K562 (cell line): ENCODE results near the gene SEC24A. TPM values are rescaled to one million over a fixed set of nuclear protein-coding genes. Genes with fewer than 3 reads are reported as not detected.
"Not testable (repeated sequence)": the region's sequence is repeated elsewhere in the genome, so short reads cannot be mapped to it uniquely, and the experiment has no call there.

Experiments used
- ATAC-seq: fragments of 200-7000 bp; cut with Tn5 transposase; 3 replicates; pipeline ENCODE4 v1.9.1; 2020; ENCODE audit warnings: moderate library complexity
- BruUV-seq: library from RNA; stranded (reverse); fragments of 400-500 nt; replicated peaks from 2 replicates; lab custom pipeline; 2021; lab: Mats Ljungman, UMichigan
- CTCF ChIA-PET: fragments of 300-600 bp; formaldehyde crosslinking; extraction: SDS; loops from one replicate; lab custom pipeline; 2021; ENCODE audit warnings: low intra/inter-chr PET ratio; lab: Yijun Ruan, JAX
- POLR2A ChIA-PET: fragments of 300-600, 350-650 bp; sonication (Branson Sonifier 250); formaldehyde crosslinking; extraction: SDS; loops from one replicate; lab custom pipeline; 2021; ENCODE audit warnings: antibody characterized with exemption, inconsistent platforms; lab: Yijun Ruan, JAX
- DNase-seq, 4 experiments: peaks; one replicate each; pipeline versions ENCODE4 v3.0.0 to v3.0.0-alpha.2; 2011 to 2018; ENCODE audit warnings: low spot score in 3 of 4, mixed read lengths in 3 of 4; ENCODE audit errors: extremely low read depth in 1 of 4
- FAIRE-seq: peaks from 2 replicates; lab custom pipeline; 2011; peaks lifted over from hg19 to GRCh38; lab: Jason Lieb, UNC
- H2AFZ ChIP-seq: 2 replicates; pipeline ENCODE4 v1.6.0; 2011; ENCODE audit warnings: low read depth, low read length, control low read depth, inconsistent platforms
- H3K27ac ChIP-seq: fragments of 200-600 bp; 3 replicates; pipeline ENCODE4 v1.8.0; 2011; ENCODE audit warnings: low read depth, mild to moderate bottlenecking, control low read depth, inconsistent platforms, low read length, moderate library complexity, mixed read lengths; ENCODE audit errors: extremely low read depth
- H3K27me3 ChIP-seq, 2 experiments: fragments of 300-600 bp in 1 of 2; 2 replicates in 1 of 2; 3 replicates in 1 of 2; pipeline versions ENCODE4 v1.6.0 to v1.8.0; 2011; ENCODE audit warnings: inconsistent platforms in 2 of 2, low read length in 2 of 2, mild to moderate bottlenecking in 1 of 2, mixed read lengths in 1 of 2, moderate library complexity in 1 of 2; ENCODE audit not compliant: control insufficient read depth in 2 of 2, insufficient read depth in 2 of 2
- H3K36me3 ChIP-seq: fragments of 300-600 bp; 3 replicates; pipeline ENCODE4 v1.8.0; 2011; ENCODE audit warnings: mild to moderate bottlenecking, low read length, inconsistent platforms; ENCODE audit not compliant: control insufficient read depth, insufficient read depth
- H3K4me1 ChIP-seq, 2 experiments: fragments of 200-600 bp in 1 of 2; replicated peaks in 1 of 2; 2 replicates in 1 of 2; 3 replicates in 1 of 2; pipeline versions ENCODE4 v1.5.1 to v1.8.0; 2011; ENCODE audit warnings: inconsistent platforms in 2 of 2, low read length in 2 of 2, mild to moderate bottlenecking in 1 of 2, mixed read lengths in 1 of 2, moderate library complexity in 1 of 2; ENCODE audit not compliant: control insufficient read depth in 2 of 2, insufficient read depth in 2 of 2
- H3K4me2 ChIP-seq: 2 replicates; pipeline ENCODE4 v1.6.1; 2011; ENCODE audit warnings: low read length, control low read depth, inconsistent platforms, mixed read lengths; ENCODE audit not compliant: insufficient read depth
- H3K4me3 ChIP-seq: fragments of 200-600 bp; sonication (generic), shearing (Covaris generic); 2 replicates; pipeline ENCODE4 v1.5.1; 2016; ENCODE audit warnings: control low read depth, inconsistent platforms
- H3K79me2 ChIP-seq: fragments of 200-600 bp; 3 replicates; pipeline ENCODE4 v1.8.0; 2011; ENCODE audit warnings: low read length, inconsistent platforms; ENCODE audit not compliant: control insufficient read depth, insufficient read depth
- H3K9ac ChIP-seq, 2 experiments: 2 replicates each; pipeline versions ENCODE4 v1.6.0 to v1.6.1; 2011; ENCODE audit warnings: low read depth in 2 of 2, low read length in 2 of 2, control low read depth in 1 of 2, inconsistent platforms in 1 of 2, mild to moderate bottlenecking in 1 of 2, mixed read lengths in 1 of 2; ENCODE audit not compliant: insufficient read depth in 1 of 2
- H3K9me1 ChIP-seq: one replicate; pipeline ENCODE4 v1.6.0; 2011; ENCODE audit warnings: inconsistent platforms, mild to moderate bottlenecking, low read length, moderate library complexity; ENCODE audit not compliant: control insufficient read depth, insufficient read depth
- H3K9me3 ChIP-seq: replicated peaks from 2 replicates; pipeline ENCODE4 v1.5.1; 2011; ENCODE audit warnings: low read depth, low read length, inconsistent platforms; ENCODE audit not compliant: control insufficient read depth, insufficient read depth
- H4K20me1 ChIP-seq: replicated peaks from 2 replicates; pipeline ENCODE4 v1.6.1; 2011; ENCODE audit warnings: low read length, inconsistent platforms, mixed read lengths; ENCODE audit not compliant: control insufficient read depth, insufficient read depth
- CEBPB ChIP-seq: fragments of 450-650 bp; IDR thresholded peaks from 2 replicates; pipeline ENCODE4 v1.6.1; 2016; ENCODE audit warnings: missing genetic modification characterization, missing compliant biosample characterization
- FOXK1 ChIP-seq: sonication (generic); formaldehyde crosslinking; IDR thresholded peaks from 2 replicates; pipeline ENCODE4 v1.8.0; 2022; ENCODE audit warnings: missing genetic modification reagents, mild to moderate bottlenecking, borderline replicate concordance
- GATAD2A ChIP-seq: fragments of 450-650 bp; IDR thresholded peaks from 2 replicates; pipeline ENCODE4 v1.6.1; 2017
- SIN3B ChIP-seq: fragments of 450-650 bp; IDR thresholded peaks from 2 replicates; pipeline ENCODE4 v1.6.1; 2017; ENCODE audit warnings: low read depth, mild to moderate bottlenecking, moderate library complexity
- WGBS: fragments of 100-300 bp; shearing (Covaris generic); methylation state at CpG from one replicate; pipeline ENCODE4 v1.1.6; 2016; ENCODE audit warnings: low coverage, mixed read lengths; ENCODE audit not compliant: insufficient coverage; ENCODE audit errors: missing lambda C conversion rate; 5-methylcytosine and 5-hydroxymethylcytosine counted together
- in situ Hi-C: fragments of 300-500 bp; cut with MboI; formaldehyde crosslinking; loops from 4 replicates; pipeline ENCODE4 v1.15.0; 2018; ENCODE audit warnings: inconsistent platforms, mixed read lengths
- intact Hi-C: fragments of 100-400 bp; cut with micrococcal nuclease; formaldehyde crosslinking; loops from 2 replicates; pipeline ENCODE4 v1.14.2; 2022
- polyA plus RNA-seq, 8 experiments: library from polyadenylated mRNA; depleted of rRNA in 4 of 8; stranded (reverse) in 5 of 8; unstranded in 3 of 8; fragments of >200 nt; fragmentation: Nextera tagmentation in 2 of 8; fragmentation: Illumina TruSeq in 1 of 8; extraction: Ambion mirVana in 2 of 8; extraction: Trizol in 1 of 8; gene quantifications; 2 replicates each; pipeline versions ENCODE4 v1.2.1 to v1.2.3, GENCODE V29; 2011 to 2014; ENCODE audit warnings: inconsistent platforms in 1 of 8, missing spikeins in 1 of 8
- total RNA-seq, 7 experiments: library from RNA; depleted of rRNA in 6 of 7; stranded (reverse); fragments of >200 nt in 6 of 7; fragmentation: Illumina TruSeq in 2 of 7; extraction: Trizol in 2 of 7; gene quantifications; 2 replicates each; pipeline versions ENCODE4 v1.2.1 to v1.2.3, GENCODE V29; 2011 to 2021; ENCODE audit warnings: low replicate concordance in 1 of 7
- TF ChIP-seq, protein P1 (sequence below): fragments of 250-450 bp; sonication (Bioruptor Pico); IDR thresholded peaks from 2 replicates; pipeline ENCODE4 v1.8.0; 2022; ENCODE audit warnings: inconsistent platforms, mild to moderate bottlenecking, moderate library complexity, borderline replicate concordance

SEC24A gene
- total and polyA plus RNA-seq, 9 of the 15 experiments (the other 6 are each of a cell fraction or from before 2014, with no cell fraction given): 7.9 to 36.5 (median 17.5) TPM

DNA sequence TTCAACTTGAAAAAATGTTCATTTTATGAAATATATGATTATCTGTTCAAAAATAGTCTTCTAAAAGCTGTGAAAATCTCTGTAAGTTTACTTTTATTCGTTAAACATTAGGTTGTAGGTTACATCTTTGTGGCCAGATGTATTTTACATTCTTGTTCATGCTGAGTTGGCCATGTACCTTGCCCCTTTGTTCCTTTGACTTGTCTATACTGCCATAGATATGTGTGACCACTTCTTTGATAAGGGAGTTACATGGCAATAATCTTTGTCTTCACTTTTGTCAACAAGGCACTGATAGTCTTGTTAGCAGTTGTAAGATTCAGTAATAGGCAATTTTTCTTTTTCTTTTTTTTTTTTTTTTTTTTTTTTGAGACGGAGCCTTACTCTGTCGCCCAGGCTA is 15.9 kb downstream of the SEC24A start:
- ATAC-seq (no peak), DNase-seq (no peak), FAIRE-seq (no peak)
- H3K79me2 ChIP-seq: peaks cover 49% of the 10 kb centered on the region
- H4K20me1 ChIP-seq: no peaks in the 10 kb centered on the region; the same call in 1 of the 2 replicates
- in situ Hi-C loops: no loop called here
- BruUV-seq: no TSS peak
- H3K9me3 ChIP-seq: no peaks in the 10 kb centered on the region
- no peak overlapping the region for H2AFZ ChIP-seq
- ChIA-PET CTCF (no interaction called here), POLR2A (interaction anchor here (0.7 kb wide), 1 partner anchor 18 kb away, joined by 4 read pairs; no protein-coding TSS in a partner anchor)
- H3K9me1 ChIP-seq: no peaks in the 10 kb centered on the region
- no peak overlapping the region for H3K27ac ChIP-seq
- no peak overlapping the region for H3K4me2 ChIP-seq
- H3K36me3 ChIP-seq: peaks cover 51% of the 10 kb centered on the region
- TF ChIP-seq CEBPB (tag) (no peak), FOXK1 (CRISPR knock-in tag) (no peak), SIN3B (no peak), GATAD2A (no peak)
- TF ChIP-seq, protein P1, sequence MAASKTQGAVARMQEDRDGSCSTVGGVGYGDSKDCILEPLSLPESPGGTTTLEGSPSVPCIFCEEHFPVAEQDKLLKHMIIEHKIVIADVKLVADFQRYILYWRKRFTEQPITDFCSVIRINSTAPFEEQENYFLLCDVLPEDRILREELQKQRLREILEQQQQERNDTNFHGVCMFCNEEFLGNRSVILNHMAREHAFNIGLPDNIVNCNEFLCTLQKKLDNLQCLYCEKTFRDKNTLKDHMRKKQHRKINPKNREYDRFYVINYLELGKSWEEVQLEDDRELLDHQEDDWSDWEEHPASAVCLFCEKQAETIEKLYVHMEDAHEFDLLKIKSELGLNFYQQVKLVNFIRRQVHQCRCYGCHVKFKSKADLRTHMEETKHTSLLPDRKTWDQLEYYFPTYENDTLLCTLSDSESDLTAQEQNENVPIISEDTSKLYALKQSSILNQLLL (CRISPR knock-in tag): no peak
- TF ChIP-seq, all 486 proteins: peak for 0
- H3K4me3 ChIP-seq: no peak overlapping the region
- H3K9ac ChIP-seq: no peak overlapping the region
- H3K27me3 ChIP-seq: no peaks in the 10 kb centered on the region
- WGBS: 53% methylated on average over 1 of the region's 3 CpGs
- H3K4me1 ChIP-seq: no peaks in the 10 kb centered on the region
- intact Hi-C loops: no loop called here

DNA sequence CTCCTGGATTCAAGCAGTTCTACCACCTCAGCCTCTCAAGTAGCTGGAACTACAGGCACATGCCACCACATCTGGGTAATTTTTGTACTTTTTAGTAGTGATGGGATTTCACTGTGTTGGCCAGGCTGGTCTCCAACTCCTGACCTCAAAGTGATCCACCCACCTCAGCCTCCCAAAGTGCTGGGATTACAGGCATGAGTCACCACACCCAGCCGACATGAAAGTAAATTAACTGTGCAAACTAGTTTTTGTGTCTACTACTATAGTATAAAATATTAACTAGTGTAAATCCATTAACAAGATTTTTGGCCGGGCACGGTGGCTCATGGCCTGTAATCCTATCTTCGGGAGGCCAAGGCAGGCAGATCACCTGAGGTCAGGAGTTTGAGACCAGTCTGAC is 25.0 kb downstream of the SEC24A start:
- BruUV-seq, in situ Hi-C loops, H3K4me2 ChIP-seq, H3K79me2 ChIP-seq, H2AFZ ChIP-seq, CTCF ChIA-PET, H4K20me1 ChIP-seq, H3K4me1 ChIP-seq, FAIRE-seq, H3K9me3 ChIP-seq, H3K9ac ChIP-seq, H3K27me3 ChIP-seq, DNase-seq, H3K4me3 ChIP-seq, H3K27ac ChIP-seq, H3K9me1 ChIP-seq, intact Hi-C loops, ATAC-seq: not testable (repeated sequence)
- POLR2A ChIA-PET: interaction anchor here (0.8 to 1.3 kb wide), 2 partner anchors 11 to 41 kb away, joined by 3 to 5 read pairs; no protein-coding TSS in a partner anchor
- peaks cover 74% of the 10 kb centered on the region for H3K36me3 ChIP-seq
- 83% methylated on average over 4 of the region's 4 CpGs for WGBS

DNA sequence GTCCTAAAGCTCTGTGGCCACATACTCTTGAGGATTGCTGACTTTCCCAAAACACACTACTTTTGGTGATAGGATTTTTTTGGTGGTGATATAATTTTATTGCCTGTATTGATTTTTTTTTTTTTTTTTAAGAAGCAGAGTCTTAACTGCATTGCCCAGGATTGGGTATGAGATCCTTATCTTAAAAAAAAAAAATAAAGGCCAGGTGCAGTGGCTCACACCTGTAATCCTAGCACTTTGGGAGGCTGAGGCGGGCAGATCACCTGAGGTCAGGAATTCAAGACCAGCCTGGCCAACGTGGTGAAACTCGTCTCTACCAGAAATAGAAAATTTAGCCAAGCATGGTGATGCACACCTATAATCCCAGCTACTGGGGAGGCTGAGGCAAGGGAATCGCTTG is 28.8 kb downstream of the SEC24A start:
- DNase-seq: not testable (repeated sequence)
- WGBS: 100% methylated on average over 4 of the region's 4 CpGs
- H3K36me3 ChIP-seq: peaks cover 81% of the 10 kb centered on the region

More for the DNA sequence above, 28.8 kb downstream of the SEC24A start:
- BruUV-seq, ATAC-seq, H3K9ac ChIP-seq, H2AFZ ChIP-seq, H3K4me2 ChIP-seq, H4K20me1 ChIP-seq, H3K79me2 ChIP-seq, CTCF ChIA-PET, FAIRE-seq, H3K4me3 ChIP-seq, H3K9me3 ChIP-seq, H3K4me1 ChIP-seq, H3K27me3 ChIP-seq, intact Hi-C loops, H3K27ac ChIP-seq, H3K9me1 ChIP-seq, POLR2A ChIA-PET, in situ Hi-C loops: not testable (repeated sequence)
